Activated CD4-positive, alpha-beta T cell treated with anti-CD3 and anti-CD28 coated beads, Interleukin-2, amount 50 U/mL, for 48 hours (primary cell): ENCODE measurements around the gene LCOR.
"Not testable (repeated sequence)": the region's sequence is repeated elsewhere in the genome, so short reads cannot be mapped to it uniquely, and the experiment has no call there.

Experiments used
- DNase-seq, 2 experiments: peaks; one replicate each; pipeline ENCODE4 v3.0.0-alpha.2; 2020

The LCOR gene

DNA sequence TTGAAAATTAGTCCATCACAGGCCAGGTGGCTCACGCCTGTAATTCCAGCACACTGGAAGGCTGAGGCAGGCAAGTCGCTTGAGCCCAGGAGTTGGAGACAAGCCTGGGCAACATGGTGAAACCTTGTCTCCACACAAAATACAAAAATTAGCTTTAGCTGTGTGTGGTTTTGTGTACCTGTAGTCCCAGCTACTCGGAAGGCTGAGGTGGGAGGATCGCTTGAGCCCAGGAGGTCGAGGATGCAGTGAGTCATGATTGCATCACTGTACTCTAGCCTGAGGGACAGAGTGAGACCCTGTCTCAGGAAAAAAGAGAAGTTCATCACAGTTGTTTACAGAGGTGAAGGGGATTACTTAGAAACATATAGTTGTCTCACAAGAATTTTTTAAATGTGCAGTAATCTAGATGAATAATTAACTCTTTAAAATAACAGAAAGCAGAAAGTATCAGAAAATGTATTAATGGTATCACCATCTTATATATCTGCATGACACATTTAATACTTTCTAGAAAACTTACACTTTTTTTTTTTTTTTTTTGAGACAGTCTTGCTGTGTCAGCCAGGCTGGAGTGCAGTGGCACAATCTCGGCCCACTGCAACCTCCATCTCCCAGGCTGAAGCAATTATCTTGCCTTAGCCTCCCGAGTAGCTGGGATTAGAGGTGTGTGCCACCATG is 8.9 kb downstream of the LCOR start:
- no peak for DNase-seq

DNA sequence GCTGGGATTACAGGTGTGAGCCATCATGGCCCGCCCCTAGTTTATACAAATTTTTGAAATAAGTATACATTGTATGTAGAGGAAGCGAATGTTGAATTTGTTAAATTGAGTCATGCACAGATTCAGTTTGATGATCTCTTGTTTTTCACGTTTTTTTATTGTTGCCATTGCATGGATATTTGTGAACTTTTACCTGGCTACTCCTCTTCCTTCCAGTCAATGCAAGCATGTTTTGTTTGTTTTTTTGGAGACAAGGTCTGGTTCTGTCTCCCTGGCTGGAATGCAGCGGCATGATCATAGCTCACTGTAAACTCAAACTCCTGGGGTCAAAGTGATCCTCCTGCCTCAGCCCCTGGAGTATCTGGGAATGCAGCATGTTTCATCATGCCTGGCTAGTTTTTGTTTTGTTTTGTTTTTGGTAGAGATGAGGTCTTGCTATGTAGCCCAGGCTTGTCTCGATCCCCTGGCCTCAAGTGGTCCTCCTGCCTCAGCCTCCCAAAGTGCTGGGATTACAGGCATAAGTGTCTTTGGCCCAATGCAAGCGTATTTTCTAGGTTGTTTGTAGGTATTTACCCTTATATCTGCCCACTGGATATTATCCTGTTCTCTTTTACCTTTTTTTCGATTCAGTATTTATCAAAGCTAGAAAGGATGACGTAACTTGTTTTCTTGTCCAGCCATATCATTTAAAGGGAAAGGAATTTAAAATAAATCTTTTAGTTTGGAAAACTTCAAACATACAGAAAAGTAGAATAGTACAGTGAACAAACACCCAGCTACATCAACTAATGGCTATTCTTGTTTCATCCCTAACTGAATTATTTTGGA is 11.0 kb downstream of the LCOR start:
- DNase-seq: no peak

DNA sequence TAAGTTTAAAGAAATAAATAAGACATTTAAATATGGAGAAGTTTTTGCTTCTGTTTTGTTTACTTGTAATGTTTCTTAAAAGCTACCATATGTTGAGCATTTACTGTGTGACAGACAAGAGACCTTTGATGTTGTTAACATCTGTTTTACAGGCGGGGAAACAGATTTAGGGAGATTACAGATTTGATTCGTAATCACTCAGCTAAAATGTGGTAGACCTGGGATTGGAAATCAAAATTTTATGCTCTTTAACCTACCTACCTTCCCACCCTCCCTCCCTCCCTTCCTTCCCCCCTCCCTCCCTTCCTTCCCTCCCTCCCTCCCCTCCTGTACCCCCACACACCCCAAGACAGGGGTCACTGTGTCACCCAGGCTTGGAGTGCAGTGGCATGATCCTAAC is 11.7 kb downstream of the LCOR start:
- no peak for DNase-seq

DNA sequence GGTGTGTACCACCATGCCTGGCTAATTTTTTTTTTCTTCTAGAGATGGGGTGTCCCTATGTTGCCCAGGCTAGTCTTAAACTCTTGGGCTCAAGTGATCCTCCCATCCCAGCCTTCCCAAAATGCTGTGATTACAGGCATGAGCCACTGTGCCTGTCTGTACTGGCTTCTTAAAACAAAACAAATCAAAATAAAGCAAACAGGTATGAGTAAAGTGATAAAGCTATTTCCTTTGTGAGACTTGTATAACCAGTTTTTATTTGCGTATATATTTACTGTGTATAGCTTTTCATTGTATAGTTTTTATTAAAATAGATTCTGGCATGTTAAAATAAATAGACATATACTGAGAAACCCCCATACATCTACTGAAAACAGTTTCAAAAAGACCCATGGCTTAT is 14.3 kb downstream of the LCOR start:
- no peak for DNase-seq

DNA sequence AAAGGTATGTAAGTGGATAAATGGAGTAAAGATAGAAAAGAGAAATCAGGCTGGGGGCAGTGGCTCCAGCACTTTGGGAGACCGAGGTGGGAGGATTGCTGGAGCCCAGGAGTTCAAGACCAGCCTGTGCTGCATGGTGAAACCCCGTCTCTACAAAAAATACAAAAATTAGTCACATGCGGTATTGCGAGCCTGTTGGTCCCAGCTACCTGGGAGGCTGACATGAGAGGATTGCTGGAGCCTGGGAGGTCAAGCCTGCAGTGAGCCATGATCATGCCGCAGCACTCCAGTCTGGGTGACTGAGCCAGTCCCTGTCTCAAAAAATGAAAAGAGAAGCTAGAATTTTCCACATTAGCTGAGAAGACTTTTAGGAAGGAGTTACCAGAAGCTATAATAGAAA is 14.8 kb downstream of the LCOR start:
- DNase-seq: no peak

DNA sequence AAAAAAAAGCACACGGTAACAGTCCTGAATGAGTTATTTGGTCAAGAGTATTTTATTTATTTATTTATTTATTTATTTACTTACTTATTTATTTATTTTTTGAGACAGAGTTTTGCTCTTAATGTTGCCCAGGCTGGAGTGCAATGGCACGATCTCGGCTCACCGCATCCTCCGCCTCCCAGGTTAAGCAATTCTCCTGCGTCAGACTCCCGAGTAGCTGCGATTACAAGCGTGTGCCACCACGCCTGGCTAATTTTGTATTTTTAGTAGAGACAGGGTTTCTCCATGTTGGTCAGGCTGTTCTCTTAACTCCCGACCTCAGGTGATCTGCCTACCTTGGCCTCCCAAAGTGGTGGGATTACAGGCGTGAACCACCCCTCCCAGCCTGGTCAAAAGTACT is 15.3 kb downstream of the LCOR start:
- DNase-seq: not testable (repeated sequence)

DNA sequence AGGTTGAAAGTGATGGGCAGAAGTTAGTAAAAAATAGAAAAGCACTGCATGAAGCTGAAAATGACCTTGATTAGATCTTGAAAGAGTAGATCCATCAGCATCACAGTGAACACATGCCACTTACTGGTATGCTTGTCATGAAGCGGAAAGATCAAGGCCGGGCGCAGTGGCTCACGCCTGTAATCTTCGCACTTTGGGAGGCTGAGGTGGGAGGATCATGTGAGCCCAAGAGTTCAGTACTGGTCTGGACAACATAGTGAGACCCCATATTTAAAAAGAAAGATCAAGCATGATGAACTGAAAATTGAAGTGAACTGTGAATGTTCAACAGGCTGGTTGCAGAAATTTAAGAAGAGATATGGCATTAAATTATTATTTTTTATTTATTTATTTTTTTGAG is 18.0 kb downstream of the LCOR start:
- DNase-seq: no peak

DNA sequence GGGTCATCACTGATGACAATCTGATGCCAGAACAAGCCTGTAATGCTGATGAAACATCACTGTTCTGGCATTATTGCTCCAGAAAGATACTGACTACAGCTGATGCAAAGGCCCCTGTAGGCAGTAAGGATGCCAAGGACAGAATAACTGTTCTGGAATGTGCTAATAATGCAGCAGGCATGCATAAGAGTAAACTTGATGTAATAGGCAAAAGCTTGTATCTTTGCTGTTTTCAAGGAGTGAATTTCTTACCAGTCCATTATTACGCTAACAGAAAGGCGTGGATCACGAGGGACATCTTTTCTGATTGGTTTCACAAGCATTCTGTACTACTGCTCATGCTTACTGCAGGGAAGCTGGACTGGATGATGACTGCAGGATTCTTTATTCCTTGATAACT is 18.7 kb downstream of the LCOR start:
- DNase-seq: no peak

DNA sequence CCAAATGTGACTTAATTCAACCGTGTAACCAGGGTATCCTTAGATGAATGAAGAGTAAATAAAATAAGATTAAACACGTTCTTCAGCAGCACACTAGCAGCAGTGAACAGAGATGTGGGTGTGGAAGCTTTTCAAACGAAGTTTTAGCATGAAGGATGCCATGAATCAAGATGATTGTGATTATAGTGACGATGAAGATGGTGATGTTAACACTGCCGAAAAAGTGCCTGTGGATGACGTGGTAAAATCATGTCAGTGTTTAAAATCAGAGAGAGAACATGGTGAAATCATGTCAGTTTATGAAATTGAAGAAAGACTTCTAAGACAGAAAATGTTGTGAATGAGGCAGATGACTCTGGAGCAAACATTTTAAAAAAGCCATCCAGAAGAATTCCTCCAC is 19.2 kb downstream of the LCOR start:
- no peak for DNase-seq

DNA sequence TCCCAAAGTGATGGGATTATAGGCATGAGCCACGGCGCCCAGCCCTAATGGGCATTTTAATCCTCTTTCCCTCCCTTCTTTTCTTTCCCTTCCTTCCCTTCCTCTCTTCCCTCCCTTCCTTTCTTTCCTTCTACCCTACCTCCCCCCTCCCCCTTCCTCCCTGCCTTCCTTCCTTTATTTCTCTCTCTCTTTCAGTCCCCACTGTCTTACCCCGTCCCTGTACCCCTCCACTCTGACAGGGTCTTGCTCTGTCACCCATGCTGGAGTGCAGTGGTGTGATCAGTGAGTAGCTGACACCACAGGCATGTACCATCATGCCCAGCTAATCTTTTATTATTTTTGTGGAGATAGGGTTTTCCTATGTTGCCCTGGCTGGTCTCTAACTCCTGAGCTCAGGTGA is 24.2 kb downstream of the LCOR start:
- DNase-seq: no peak

DNA sequence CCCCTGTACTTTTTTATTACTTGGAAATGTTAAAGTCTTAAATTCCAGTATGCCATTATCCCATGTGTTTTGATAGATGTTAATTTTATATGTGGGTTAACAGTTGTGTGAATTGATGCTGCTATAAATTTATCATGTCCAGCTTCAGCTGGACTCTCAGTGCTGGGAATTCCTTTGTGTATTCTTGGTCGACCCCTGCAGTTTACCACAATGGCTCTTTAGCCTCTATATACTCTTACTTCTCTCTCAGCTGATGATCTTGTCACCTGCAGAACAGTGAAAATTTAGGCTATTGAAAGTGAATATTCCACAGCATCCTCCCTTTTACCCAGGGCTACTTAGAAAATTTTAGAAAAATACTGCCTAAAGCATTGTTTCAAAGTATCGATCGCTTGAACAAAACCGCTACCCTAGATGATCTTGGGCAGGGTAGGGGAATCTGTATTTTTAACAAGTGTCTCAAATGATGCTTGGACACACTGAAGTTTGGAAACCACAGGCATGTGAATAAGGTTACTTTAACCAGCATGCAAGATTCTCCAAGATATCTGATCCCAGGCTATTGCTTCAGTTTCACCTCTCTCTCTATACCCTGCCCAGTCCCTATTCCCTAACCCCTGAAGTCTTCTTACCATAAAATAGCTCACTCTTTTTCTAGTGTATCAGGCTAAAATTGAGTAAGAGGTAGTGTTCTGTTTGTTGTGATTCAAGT is 25.4 kb downstream of the LCOR start:
- no peak for DNase-seq

DNA sequence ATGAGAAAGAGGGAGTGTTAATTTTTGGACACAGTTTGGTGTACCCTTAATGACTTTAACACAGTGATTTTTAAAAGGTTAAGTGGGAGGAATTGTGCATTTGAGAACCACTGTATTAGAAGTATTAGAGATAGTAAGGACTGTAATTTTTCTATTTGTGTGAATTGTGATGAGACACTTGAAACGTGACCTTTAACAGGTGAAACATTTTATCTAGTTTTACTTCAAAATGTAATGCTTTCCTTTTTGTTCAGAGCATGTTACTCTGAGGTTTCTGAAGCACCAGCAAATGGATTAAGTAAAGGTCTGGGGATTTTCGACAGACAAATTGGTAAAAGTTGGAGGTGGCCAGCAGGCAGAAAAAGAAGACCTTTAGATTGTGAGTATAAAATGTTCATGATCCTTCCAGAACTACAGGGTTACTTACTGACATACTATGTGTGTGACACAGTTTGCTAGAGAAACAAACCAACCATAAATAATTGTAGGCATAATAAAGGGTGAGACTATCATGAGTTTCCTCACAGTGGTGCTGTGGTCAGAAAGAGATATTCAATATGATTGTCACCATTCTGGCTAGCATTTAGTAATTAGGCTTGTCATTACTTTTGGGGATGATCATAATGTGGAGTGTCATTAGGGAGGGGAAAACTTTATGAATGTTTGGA is 26.1 kb downstream of the LCOR start:
- DNase-seq: no peak

DNA sequence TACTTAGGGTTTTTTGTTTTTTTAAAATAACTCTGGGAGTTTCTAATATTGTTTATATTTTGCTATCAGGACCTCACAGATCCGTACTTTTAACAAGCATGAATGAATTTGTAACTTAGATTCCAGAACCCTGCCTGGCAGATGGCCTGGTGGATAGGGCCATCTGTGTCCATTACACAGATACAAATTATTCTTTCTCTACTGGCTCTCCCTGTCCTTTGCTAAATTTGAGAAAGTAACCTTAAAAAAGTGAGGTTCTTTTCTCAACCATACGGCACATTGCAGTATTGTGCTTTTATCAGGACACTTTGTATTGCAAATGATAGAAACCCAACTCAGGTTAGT is 26.6 kb downstream of the LCOR start:
- DNase-seq: no peak

DNA sequence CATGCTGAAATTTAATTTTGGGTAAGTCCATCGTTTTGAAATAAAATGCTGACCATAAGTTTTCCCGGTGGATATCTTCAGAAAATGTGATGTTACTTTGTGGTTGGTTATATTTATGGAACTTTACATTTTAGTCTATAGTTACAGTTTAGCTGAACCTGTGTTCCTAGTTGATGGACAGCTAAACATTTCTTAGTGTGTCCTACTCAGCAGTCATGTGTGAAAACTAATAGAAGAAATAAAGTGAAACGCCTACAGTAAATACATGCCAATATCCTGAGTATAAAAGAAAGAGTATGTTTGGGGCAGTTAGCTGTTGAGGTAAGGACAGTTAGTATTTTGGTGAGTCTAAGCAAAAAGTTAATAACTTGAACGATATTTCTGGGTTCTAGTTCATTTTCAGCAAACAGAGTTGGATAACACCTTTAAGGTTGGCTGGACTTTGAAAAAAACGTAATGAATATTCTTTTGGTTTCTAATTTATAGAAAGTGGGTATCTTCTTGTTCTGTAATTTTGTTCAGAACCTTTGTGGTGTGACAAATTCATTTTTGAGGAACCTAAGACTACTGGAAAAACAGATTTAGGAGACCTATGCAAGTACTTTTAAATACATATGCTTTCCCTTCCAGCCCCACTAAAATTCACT is 28.7 kb downstream of the LCOR start:
- DNase-seq: no peak

DNA sequence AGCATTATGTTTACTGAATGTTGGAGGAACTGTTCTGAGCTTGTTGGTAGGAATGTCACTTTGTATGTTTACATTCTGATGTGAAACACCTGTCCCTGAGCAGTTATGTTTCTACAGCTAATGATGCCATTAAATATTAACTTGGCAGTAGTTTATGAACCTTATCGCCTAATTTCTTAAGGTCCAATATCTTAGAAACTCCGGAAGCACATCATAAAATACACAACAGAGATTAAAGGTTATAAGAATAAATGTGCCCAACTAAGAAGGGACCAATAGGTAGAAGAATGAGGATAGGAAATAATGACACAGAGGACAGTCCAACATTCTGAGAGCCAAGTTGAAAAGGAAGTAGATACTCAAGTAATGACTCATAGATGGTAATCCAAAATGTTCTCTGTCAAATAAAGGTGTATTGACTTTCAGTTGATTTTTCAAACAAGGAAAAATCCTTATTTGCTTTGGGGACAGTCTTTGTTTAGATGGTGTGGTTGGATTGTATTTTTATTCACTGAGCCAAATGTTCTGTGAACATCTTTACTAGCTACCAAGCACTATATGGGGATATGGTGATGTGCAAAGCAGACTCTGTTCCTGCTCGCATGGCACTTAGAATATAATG is 31.9 kb downstream of the LCOR start:
- no peak for DNase-seq

DNA sequence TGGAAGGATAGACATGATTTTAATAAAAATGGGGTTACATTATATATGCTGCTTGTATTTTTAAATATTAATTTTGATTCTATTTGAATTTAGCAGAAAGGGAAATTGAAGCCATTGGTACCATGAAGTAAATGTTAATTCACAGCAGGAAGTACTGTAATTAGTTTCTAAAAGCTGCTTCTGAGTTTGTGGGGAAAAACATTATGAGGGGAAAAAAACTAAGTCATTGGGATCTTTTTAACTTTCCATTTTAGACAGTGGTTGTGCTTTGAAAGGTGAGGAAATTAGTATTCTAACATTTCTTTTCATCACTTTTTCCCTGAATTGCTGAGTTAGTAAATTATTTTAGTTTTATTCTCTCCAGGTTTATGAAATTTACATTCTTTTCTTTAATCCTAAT is 41.0 kb downstream of the LCOR start:
- DNase-seq: no peak

DNA sequence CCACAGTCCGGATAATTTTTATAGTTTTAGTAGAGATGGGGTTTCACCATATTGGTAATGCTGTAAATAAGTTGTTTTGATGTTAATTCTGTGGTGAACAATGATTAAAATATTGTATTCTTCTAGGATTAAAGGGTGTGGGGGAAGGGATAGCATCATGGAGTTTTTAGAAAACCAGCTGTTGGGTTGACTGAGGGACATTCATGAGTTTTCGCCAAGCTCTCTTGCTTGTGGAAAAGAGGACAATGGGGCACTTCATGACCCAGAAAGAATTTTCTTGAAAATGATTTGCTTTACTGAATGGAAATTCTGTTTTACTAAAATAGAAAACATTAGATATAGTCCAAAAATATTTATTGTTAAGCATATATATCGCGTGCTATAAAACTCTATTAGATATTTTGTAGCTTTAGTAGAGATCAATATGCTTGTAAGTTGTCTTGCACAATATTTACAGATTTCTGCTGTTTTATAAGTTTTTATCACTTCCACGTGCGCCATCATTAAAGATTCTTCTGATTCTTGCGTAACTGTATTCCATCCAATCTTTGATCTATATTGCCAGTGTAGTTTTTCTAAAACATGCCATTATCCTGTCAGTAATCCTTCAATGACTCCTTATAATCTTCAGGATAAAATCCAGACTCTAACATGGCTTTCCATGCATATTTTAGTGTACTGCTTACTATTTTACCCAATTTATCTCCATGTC is 41.8 kb downstream of the LCOR start:
- no peak for DNase-seq

DNA sequence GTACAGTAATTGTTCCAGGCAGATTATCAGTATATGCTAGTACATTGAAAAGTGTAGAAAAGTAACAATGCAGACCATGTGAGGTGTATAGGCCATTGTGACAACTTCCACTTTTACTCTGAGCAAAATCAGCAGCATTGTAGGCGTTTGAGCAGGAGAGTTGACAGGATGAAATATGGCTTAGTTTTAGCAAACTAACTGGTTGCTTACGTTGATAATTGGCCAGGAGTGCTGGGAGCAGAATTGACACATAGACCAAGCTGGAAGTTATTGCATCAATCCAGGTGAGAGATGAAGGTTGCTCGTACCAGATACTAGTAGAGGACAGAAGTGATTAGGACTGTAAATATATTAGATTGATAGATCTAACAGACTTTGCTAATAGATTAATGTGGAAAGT is 46.0 kb downstream of the LCOR start:
- no peak for DNase-seq

DNA sequence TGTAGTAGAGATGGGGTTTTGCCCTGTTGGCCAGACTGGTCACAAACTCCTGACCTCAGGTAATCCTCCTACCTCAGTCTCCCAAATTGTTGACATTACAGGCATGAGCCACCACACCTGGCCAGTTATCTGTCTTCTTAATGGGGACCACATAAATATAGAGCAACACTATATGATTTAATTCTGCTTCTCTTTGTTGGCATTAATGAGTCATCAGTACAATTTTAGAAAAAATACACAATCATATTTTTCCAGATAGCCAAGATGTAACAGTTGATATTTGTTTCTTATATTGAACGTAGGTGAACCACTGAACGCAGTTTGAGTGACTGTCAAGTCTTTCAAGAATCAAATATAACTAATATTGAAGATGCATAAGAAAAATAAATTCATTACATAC is 48.5 kb downstream of the LCOR start:
- no peak for DNase-seq

DNA sequence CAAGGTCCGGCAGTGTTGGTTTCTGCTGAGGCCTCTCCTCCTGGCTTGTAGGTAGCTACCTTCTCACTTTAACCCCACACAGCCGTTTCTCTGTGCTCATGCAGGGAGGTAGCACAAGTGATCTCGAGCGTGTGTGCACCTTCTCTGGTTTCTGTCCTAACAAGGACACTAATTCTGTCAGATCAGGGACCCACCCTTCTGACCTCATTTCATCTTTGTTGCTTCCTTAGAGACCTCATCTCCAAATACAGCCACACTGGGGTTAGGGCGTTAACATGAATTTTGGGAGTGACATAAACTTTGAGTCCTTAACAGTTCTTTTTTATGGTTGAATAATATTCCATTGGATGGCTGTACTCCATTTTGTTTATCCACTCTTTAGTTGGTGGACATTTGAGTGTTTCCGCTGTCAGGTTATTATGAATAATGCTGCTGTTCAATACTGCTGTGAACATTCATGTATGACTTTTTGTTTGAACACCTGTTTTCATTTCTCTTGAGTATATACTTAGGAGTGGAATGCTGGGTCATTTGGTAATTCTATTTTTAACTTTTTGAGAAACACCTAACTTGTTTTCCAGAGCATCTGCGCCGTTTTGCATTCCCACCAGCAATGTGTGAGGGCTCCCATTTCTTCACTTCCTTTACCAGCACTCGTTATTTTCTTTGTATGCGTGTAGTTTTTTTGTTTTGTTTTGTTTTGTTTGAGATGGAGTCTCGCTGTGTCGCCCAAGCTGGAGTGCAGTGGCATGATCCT is 57.5 kb downstream of the LCOR start:
- no peak for DNase-seq

DNA sequence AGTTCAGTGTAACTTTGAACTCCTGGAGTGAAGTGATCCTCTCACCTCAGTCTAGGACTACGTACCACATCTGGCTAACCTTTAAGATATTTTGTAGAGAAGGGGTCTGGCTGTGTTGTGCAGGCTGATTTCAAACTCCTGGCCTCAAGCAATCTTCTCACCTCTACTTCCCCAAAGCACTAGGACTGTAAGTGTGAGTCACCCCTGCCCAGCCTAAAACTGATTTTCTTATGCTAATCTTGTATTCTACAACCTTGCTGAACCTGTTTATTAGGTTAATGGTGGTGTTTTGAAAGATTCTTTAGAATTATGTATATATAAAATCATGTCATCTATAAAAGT is 58.0 kb downstream of the LCOR start:
- DNase-seq: no peak
